Measurements from ENCODE around the gene COCH.
A peak's percentile ranks its signal among the peaks of the same experiment; 100 is the strongest.
"Not testable (repeated sequence)": the region's sequence is repeated elsewhere in the genome, so short reads cannot be mapped to it uniquely, and the experiment has no call there.

The COCH gene

DNA sequence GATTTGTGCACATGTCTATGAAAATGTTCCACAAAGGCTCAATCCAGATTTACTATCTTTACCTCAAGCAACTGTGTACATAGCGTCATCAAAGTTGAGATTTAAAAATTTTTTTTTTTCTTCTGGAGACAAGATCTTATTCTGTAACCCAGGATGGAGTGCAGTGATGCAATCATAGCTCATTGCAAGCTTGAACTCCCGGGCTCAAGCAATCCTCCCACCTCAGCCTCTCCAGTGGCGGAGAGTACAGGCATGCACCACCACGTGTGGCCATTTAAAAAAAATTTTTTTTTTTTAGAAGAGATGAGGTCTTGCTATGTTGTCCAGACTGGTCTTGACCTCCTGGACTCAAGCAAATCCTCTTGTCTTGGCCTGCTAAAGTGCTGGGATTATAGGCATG is 2.3 kb downstream of the COCH start:
- no peak for DNase-seq

DNA sequence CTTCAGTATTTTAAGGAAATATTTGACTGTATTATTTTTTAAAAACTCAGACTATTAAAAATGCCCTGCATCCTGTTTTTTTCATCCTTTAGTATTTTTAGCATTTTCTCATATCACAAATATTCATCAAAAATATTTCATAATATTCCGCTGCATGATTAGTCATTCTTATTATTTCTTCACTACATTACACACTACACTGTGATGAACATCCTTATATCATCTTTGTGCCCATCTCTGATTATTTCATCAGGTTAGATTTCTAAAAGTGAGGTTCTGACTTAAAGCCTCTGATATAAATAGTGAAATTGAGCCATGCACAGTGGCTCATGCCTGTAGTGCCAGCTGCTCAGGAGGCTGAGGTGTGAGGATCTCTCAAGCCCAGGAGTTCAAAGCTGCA is 8.1 kb downstream of the COCH start:
- DNase-seq = no peak

DNA sequence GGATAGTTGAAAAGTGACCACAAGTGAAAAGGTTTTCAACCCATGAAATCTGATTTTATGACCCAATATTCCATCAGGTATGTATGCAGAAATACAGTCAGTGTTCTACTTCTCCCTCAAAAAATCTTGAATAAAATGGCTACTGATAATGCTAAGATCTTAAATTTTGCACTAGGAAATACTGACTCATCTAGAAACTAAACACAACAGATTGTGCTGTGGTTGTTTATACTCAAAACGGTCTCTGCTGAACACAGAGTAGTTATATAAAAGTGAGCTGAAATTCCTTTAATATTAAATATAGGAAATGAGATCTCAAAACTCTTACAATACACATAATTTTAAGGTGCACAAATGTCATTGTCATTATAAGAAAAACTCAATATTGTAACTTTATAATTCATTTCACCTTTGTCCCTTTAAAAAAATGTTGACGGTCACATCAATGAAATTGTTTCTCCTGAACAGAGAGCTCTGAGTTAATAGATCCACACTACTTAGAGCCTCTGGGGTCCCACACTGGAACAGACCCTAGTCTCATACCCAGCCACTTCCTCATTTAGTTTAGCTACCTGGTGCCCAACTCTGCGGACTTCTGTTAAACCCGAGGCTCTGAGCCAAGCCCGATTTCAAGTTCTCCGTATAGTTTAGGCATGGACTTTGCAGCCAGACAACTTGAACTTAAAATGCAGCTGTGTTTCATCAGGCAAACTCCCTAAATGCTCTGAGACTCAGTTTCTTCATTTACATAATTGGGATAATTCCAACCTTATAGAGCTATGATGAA is 9.3 kb downstream of the COCH start:
- DNase-seq = no peak

DNA sequence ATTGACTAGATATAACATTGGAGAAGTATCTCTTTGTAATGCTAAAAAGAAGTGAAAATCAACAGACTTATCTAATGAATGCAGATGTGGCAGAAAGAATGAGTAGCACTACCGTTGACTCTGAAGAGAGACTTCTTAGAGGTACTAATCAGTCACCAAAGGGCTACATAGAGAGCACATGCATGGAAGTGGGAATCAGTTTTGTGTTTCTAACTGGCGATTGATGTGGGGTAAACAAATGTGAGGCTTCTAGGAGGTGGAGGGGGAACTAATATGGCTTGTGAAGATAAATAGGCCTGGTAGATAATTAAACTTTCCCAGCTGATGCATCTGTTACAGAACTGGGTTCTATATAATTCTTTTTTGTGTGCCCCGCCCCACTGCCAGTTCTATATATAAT is 10.5 kb downstream of the COCH start:
- no peak for DNase-seq

DNA sequence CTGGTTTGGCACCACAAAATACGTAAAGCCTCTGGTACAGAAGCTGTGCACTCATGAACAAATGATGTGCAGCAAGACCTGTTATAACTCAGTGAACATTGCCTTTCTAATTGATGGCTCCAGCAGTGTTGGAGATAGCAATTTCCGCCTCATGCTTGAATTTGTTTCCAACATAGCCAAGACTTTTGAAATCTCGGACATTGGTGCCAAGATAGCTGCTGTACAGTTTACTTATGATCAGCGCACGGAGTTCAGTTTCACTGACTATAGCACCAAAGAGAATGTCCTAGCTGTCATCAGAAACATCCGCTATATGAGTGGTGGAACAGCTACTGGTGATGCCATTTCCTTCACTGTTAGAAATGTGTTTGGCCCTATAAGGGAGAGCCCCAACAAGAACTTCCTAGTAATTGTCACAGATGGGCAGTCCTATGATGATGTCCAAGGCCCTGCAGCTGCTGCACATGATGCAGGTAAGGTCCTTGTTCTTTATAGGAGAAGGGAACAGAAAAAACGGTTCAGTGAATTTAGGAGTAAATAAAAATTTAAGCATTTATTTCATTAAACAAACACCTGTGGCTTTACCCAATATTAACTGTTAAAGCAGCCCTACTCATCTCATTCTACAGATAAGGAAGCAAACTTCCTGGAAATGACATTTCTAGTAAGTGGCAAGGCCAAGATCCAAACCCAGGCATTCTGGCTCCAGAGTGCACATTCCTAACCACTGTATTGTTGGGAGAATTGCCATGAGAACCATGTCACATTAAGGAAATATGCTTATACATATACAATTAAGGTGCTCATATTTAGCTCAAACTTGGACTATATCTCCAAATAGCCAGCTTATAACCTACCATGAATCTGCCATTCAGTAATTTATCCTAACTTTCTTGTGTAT is 11.7 kb downstream of the COCH start:
- DNase-seq = no peak

DNA sequence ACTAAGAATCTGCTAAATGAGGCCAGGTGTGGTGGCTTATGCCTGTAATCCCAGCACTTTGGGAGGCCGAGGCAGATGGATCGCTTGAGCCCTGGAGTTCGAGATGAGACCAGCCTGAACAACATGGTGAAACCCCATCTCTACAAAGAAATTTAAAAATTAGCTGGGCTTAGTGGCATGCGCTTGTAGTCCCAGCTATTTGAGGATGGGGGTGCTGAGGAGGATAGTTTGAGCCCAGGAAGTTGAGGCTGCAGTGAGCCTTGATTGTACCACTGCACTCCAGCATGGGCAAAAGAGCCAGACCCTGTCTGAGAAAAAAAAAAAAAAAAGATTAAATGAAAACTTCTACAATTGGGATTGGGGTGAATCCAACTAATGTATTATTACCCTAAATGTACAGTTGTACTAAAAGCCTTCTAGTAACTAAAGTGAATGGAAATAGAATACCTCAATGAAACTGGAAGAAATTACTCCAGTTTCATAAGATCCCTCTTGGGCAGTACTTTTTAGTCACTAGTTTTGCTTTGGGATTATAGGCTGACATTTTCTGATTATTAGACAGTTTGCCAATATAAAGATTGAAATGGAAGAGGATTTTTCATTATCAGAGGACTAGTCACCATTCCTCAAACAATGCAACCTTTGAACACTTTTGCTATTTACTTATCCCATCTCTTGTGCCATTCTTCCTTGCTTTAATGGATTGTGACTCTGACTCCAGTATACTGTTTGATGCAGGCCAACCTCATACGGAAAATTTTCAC is 14.3 kb downstream of the COCH start:
- no peak for DNase-seq

DNA sequence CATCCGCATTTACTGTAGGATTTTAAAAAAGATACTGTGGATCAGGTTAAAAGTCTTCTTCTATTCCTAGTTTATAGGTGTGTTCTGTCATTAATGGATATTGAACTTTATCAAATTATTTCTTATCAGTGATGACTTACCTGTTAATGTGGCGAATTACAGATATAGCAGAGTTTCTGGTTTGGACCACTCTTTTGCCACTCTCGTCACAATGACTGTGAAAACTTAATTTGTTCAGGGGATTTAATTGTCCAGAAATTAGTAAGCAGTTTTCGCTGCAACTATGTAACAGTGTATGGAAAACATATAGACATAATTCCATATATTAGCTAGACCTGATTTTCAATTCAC is 14.9 kb downstream of the COCH start:
- no peak for DNase-seq

DNA sequence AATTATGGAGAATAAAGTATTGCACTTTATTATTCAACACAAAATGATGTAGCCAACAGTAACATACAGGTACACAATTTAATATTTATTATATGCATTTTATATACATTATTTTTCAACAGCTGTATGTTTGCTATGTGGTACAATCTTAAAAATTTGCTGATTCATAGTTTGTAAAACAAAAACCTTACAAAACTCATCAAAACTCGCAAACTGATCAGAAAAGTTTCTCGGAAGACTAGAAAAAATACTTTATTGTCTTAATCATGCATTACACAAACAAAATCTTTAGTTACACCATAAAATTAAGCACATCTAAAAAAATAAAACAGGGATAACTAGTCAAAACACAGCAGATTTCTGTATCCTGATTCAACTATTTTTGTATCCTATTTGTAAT is 19.5 kb downstream of the COCH start:
- no peak for DNase-seq

DNA sequence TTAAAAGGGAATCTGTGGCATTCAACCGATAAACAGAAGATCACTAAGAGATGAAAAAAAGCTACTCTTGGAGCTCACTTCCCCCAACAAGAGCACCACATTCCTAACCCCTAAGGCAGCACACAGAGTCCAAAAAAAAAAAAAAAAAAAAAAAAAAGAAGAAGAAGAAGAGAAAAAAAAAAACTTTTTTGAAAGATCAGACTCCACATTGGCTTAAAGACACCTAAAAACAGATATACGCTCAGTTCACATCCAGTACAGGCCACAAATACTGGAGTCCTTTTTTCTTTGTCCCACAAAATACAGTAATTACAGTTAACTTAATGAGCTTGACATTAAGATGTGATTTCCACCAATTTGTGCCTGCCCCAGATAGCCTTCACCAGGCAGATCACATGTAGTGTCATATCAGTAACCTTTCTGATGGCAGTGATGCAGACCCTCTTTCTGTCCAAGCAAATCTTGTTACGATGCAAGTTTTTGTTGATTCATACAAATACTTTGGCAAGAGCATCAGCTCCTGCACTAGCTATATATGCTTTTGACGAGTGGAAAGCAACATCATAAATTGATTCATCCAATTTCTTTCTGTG is 20.7 kb downstream of the COCH start:
- no peak for DNase-seq

DNA sequence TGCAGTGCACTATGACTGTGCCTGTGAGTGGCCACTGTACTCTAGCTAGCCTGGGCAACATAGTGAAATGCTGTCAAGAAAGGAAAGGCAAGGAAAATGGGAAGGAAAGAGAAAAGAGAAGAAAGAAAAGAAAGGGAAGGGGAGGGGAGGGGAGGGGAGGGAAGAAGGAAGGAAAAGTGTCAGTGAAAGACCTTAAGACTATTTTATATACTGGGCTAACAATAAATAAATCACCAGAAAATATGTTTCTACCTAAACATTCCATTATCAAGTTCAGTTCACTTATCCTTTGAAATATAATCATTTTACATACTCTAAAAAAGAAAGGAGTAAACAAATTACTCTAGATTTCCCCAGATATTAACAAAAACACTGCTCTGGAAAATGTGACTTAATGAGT is 22.1 kb downstream of the COCH start:
- DNase-seq = no peak

DNA sequence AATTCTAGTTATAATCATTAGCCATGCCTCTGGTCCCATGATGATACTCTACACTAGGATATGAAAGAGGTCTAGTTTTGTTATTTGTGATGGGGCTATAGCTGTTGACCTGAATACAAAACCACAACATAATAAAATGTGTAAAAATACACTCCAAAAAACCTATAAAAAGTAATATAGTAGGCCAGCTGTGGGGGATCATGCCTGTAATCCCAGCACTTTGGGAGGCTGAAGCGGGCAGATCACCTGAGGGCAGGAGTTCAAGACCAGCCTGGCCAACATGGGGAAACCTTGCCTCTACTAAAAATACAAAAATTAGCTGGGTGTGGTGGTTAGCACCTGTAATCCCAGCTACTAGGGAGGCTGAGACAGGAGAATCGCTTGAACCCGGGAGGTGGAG is 22.8 kb downstream of the COCH start:
- not testable (repeated sequence) for DNase-seq

DNA sequence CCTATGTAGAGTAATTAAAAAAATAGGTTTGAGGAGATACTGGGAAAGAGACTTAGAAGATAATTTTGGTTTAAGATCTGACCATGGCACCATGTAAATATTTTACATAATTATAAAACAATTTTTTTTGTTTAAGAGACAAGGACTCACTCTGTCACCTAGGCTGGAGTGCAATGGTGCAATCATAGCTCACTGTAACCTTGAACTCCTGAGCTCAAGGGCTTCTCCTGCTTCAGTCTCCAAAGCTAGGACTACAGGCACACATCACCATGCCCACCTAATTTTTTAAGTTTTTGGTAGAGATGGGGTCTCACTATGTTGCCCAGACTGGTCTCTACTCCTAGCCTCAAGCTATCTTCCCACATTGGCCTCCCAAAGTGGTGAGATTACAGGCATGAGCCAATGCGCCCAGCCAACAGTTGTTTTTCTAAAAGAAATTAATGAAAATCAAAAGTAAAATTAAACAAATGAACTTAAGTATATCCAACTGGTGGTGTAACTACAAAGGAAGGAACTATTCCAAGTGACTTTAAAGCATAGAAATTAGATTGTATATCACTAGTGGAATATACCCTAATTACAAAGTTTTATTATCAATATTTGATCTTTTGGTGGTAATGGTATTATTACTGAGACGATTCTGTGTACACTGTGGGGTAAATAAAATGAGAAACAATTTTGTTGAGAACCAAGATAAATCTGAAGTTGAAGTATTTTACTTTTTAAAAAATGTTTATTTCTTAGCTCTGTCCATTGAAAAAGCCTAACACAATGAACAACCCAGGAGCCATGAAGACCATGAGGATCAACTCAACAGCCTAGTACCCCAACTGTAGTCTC is 29.1 kb downstream of the COCH start:
- no peak for DNase-seq

DNA sequence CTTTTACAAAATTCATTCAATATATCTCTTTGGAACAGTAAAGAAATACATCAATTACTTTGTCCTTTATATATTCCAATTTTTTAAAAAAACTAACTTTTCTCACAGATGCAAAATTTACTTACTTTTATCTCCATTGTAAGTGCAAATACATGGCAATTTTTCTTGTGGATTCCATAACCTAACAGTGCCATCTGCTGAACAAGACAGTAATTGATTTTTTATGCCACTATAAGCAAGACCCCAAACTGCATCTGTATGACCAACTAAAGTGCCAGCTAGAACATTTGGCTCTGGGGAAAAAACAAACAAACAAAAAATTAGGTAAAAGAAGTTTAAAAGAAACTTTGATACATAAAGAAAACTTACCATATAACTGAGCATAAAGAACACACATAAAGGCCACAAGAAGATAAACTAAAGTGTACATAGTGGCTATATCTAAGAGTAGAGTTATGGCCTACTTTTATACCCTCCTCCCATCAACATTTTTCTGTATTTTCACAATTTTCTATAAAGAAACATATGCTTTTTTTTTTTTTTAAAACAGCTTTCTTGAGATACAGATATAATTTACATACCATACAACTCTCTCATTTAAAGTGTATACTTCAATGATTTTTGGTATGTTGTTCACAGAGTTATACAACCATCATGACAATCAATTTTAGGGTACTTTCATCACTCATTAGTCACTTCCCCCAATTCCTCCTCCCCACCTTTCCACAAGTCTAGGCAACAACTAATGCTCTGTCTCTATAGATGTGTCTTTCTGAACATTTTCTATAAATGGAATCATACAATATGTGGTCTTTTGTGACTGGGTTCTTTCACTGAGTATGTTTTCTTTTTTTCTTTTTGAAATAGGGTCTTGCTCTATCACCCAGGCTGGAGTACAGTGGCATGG is 32.6 kb downstream of the COCH start:
- DNase-seq = peak; percentile 3

DNA sequence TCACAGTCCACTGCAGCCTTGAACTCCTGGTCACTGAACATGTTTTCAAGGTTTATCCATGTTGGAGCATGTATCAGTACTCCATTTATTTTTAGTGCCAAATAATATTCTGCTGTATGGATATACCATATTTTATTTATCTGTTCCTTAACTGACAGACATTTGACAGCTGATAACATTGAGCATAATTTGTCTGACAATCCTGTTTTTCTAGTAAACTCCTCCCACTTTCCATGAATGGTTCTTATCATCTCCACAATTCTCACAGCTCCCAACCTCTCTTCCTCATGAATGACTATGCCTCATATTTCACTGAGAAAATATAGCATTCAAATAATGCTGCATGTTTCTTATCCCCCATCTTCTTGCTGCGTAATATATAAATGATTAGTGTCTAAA is 33.3 kb downstream of the COCH start:
- DNase-seq = no peak

DNA sequence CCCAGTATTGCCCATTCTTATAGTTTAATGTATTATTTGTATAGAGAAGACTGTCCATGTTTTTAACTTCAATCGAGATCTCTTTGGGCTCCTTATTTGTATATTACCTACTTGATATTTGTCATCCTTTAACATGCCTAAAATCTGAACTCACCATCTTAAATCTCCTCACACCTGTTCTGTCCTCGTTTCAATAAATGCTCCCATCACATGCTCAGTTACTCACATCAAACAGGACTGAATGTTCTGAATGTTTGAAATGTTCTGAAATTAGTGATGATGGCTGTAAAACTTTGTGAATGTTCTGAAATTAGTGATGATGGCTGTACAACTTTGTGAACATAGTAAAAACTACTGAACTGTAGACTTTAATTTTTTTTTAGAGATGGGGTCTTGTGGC is 34.5 kb downstream of the COCH start:
- no peak for DNase-seq

DNA sequence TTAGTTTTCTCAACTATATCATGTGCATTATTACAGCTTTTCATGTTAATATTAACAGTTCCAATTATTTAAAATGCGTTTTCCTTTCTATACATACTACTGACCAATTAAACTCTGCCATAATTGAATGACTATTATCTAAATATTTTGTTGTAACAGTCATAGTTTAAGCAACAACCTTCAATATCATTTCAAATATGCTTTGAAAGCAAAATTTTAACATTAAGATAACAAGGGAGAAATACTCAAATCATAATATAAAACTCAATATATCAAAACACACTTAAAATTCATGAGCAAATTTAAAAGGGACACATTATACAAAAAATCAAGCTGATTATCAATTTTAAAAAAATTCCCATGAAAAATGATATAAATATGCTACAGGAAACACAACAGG is 40.5 kb downstream of the COCH start:
- no peak for DNase-seq

DNA sequence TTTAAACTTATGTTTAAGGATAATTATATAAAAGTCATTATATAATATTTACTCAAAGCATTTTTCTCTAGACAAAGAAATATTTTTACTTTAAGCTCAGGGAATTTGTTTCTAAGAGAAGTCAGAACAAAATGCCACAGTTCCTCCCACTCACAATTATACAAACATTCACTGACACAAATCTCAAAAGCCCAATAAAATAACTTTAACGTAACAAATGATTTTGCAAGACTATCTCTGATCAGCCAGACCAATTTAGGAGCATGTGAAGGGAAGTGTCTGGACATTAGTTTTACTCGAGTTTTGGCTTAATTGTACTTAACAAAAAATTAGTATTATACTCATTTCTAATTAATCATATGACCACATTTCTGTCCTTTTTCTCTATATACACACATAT is 41.2 kb downstream of the COCH start:
- DNase-seq = no peak

DNA sequence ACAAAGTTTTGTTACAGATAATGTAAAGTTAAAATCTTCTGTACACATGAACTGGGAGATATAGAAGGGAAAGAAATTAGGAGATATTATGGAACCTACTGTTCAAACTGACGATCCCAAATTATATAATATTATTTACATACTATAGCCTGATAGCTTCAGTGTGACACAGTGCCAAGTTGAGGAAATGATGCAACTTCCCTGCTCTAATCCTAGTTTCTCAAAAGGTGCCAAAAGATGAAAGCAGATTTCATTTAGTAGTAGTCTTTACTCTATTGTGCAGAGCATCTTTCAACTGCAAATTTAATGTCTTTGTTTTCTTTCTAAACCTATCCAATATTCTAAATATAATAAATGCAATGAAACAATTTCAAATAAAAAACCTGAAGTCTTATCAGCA is 46.9 kb downstream of the COCH start:
- DNase-seq = no peak

DNA sequence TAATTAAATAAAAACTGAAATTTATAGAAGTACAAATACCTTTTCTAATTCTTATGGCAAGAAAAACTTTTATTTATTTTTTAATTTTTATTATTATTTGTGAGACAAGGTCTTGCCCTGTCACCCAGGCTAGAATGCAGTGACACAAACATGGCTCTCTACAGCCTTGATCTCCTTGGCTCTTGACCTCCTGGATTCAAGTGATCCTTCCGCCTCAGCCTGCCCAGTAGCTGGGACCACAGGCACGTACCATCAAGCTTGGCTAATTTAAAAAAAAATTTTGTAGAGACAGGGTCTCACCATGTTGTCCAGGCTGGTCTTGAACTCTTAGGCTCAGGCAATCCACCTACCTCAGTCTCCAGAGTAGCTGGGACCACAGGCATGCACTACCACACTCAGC is 47.4 kb downstream of the COCH start:
- DNase-seq = no peak

DNA sequence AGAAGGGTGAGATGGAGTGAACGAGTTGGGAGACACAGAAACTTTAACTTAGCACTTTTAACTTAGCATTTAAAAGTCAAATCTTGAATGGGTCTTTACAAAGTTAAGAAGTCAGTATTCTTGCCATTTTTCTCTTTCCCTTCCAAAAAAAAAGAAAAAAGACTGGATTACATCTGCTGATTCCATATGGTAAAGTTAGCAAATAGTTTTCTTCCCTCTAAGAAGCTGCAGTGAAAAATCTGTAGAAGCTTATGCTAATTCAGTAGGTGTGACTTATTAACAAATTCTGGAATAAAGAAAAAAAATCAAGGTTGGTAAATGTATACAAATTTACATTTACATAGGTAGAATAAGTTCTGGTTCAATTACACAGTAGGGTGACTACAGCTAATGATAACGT is 50.9 kb downstream of the COCH start:
- no peak for DNase-seq

DNA sequence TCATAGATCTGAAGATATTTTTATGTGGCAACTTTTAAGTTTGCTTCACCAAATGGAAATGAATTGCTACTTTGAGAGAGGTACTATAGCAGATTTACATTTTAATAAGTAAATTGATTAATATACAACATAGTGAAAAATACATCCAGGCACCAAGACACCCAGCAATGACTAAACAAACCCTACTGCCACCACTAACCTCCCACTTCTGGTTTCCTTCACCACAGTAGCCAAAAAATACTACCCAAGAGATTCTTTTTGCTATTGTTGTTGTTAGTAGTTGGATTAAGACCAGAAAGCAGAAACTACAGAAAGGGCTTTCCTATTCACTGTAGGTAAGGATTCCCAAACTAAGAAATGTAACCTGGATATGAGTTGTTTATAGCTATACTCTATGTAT is 54.1 kb downstream of the COCH start:
- no peak for DNase-seq
